ENCODE measurements around the gene TLE5.
"Not testable (repeated sequence)": the region's sequence is repeated elsewhere in the genome, so short reads cannot be mapped to it uniquely, and the experiment has no call there.

The TLE5 gene

GRCh38 chr19:3058821-3059314 lies 3.4 kb downstream of the TLE5 start:
- no peak for DNase-seq

DNA sequence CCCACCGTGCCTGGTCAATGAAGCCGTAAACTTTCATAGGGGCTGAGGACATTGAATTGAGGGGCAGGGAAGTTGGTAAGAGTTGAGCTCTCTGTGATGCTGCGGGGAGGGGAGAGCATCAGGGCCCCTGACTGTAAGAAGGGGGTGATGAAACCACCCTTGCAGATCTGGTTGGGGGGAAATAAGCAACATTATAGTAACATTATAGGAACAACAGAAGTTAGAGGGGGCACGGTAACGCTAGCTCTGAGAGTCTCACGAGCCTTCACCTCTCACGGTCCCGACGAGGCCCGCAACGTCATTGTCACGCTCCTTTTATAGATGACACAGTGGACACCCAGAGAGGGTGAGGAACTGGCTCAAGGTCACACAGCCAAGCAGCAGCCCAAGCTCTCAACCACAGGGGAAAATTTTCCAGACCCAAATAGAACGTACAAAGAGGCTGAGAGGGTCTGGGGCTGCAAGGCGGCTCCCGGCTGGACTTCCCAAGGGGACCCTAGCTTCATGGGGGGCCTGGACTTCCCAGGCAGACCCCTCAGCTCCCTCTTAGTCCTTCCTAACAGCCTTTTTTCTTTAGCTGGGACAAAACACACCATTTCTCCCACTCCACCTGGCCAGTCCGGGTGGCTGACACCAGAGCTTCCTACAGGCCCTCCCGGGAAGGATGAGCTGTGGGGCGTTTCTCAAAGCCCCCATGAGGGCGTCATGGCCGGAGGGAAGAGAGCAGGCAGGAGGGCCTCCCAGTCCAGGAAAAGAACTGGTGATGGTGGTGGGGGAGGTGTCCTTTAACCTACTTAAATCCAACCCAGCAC lies 4.1 kb downstream of the TLE5 start:
- no peak for DNase-seq

- DNase-seq: no peak
Measured at GRCh38 chr19:3057275-3057714, 5.0 kb downstream of the TLE5 start.

GRCh38 chr19:3056417-3057088 lies 5.7 kb downstream of the TLE5 start:
- no peak for DNase-seq

DNA sequence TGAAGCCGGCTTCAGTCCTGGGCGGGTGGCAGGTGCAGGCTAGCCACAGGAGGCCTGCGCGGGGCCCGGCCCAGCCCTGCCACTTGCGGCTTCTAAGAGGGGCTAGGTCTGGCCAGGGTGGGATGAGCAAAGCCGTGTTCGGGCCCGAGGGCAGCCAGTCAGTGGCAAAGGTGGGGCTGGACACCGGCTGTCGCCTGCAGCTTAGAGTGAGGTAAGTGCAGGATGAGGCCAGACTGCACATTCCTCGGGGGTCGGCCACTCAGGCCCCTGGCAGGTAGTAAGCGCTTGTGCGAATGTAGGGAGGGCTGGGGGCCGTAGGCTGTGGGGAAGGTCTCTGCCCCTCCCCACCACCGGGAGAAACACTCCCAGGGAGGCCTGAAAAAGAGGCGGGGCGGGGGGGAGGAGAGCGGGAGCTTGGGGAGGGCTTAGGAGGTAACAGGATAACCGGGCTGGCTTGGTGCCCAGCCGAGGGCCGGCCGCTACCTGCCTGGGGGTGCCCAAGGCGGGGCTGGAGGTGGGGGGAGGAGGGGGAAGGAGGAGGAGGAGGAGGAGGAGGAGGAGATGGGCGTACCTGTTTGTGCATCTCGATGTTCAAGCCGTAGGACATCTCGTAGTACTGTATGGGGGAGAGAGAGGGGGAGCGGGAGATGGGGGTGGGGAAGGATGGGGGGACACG lies 6.4 kb downstream of the TLE5 start:
- no peak for DNase-seq

- no peak for DNase-seq
Measured at GRCh38 chr19:3054972-3055740, 7.1 kb downstream of the TLE5 start.

- DNase-seq: no peak
Measured at GRCh38 chr19:3054265-3054971, 7.9 kb downstream of the TLE5 start.

GRCh38 chr19:3053780-3054179 lies 8.5 kb downstream of the TLE5 start:
- no peak for DNase-seq

DNA sequence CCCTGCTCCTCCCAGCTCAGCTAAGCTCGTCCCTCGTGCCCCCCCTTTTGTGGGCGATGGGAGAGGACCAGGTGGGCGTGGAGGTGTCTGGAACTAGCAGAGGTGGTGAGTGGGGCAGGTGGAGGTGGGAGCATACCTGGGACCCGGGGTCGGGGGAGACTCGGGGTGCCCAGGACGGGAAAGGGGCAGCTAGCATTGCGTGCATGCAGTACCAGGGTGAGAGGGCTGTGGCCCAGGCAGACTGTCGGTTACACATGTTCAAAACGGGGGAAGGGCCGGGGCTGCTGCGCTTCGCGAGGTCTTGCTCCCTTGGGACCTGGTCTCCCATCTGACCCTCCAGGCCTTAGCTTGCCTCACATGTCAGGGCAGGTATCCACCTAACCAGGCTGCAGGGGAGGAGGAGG lies 9.1 kb downstream of the TLE5 start:
- DNase-seq: no peak

DNA sequence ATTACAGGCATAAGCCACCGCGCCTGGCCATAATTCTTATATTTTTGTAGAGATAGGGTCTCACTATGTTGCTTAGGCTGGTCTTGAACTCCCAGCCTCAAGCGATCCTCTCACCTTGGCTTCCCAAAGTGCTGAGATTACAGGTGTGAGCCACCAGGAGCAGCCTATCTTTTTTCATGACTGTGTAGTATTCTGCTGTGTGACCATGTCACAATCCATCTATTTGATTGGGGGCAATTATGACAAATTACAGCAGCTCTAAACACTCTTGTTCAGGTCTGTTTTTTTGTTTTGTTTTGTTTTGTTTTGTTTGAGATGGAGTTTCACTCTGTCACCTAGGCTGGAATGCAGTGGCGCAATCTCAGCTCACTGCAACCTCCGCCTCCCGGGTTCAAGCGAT lies 12.3 kb downstream of the TLE5 start:
- DNase-seq: not testable (repeated sequence)

DNA sequence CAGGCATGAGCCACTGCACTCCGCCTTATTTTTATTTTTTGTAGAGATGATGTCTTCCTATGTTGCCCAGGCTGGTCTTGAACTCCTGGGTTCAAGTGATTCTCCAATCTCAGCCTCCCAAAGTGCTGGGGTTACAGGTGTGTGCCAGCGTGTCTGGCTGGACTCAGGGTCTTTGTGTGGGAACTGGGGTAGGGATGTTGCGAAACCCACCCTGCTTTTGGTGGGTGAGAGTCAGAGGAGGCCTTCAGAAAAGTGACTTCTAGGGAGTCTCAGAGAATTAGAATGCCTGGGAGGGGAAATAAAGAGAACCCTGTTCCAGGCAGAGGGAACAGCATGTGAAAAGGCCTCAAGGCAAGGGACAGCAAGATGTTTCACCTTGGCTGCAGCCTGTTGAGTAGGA lies 13.2 kb downstream of the TLE5 start:
- DNase-seq: no peak

- DNase-seq: no peak
Measured at GRCh38 chr19:3048190-3048533, 14.1 kb downstream of the TLE5 start.

DNA sequence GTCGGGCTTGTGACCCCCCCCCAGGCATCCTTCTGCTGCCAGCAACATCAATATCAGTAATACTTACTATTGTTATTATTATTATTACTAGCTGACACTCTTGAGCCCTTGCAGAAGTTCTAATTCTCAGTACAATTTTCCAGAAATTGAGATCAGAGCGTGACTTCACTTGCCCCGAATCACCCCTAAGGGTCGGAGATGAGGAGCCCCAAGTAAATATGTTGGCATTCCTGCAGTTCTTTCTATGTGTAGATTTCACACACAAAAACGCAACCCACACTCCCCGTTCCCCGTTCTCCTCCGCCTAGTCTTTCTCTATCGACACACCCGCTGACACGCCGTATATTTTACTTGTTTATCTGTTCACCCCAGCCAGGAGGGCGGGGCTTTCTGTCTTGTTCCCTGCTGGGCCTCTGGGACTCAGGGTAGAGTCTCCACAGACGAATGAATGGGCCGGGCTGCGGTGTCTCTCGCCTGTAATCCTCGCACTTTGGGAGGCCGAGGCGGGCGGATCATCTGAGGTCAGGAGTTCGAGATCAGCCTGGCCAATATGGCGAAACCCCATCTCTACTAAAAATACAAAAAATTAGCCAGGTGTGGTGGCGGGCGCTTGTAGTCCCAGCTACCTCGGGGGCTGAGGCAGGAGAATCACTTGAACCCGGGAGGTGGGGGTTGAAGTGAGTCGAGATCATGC lies 14.7 kb downstream of the TLE5 start:
- peak; percentile 96 for DNase-seq

GRCh38 chr19:3046698-3047495 lies 15.4 kb downstream of the TLE5 start:
- DNase-seq: peak; percentile 36

DNA sequence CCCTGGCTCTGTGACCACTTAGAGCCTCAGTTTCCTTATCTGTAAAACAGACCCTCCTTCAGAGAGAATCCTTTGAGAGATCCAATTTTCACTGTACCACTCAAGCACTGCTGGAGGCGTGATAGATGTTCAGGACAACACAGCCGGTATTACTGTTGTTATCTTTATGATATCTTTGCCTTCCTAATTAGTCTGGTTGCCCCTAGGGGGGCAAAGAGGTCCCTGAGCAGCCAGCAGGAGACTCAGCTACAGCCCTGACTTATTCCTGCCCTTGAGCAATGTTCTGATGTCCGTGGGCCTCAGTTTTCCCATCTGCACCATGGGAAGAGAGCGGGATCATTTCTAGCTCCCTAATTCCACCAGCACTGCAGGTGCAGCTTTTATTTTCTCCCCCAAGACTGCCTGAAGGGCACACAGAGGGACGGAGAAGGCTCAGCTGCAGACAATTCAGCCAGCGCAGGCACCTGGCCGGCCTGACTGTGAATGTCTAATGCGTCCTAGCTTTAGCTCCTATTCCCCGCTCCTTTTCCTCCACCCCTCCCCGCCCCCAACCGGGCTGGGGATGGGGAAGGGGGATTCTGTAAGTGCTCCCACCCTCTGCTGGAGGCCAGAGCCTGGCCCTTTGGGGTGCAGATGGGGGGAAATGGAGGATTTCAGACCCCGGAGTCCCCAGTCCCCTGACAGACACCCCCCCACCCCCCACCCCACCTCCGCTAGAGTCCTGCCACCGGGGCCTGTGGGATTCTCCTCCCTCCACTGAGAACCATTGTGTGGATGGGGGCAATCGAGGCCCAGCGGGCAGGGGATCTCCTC lies 16.2 kb downstream of the TLE5 start:
- DNase-seq: no peak

- DNase-seq: no peak
Measured at GRCh38 chr19:3045191-3045590, 17.1 kb downstream of the TLE5 start.

DNA sequence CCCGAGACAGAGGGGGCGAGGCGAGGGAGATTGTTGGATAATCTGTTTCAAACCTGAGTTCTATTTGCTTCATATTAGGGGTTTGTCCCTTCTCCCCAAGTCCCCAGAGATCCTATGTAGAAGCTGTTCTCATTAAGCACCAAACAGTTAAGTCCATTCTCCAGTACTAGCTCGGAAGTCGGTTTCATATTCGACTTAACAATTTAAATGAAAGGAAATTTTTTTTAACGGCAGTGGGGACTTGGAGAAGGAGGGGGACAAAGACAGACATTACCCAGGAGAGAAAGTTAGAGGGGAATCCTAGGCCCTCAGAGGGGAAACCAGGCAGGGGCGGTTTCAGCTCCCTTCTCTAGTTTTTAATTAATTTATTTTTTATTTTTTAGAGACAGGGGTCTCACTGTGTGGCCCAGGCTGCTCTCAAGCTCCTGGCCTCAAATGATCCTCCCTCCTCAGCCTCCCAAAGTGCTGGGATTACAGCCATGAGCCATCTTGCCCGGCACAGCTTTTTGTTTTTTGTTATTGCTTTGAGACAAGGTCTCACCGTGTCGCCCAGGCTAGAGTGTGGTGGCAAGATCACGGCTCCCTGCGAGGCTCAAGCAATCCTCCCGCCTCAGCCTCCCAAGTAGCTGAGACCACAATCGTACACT lies 19.6 kb downstream of the TLE5 start:
- peak; percentile 2 for DNase-seq

DNA sequence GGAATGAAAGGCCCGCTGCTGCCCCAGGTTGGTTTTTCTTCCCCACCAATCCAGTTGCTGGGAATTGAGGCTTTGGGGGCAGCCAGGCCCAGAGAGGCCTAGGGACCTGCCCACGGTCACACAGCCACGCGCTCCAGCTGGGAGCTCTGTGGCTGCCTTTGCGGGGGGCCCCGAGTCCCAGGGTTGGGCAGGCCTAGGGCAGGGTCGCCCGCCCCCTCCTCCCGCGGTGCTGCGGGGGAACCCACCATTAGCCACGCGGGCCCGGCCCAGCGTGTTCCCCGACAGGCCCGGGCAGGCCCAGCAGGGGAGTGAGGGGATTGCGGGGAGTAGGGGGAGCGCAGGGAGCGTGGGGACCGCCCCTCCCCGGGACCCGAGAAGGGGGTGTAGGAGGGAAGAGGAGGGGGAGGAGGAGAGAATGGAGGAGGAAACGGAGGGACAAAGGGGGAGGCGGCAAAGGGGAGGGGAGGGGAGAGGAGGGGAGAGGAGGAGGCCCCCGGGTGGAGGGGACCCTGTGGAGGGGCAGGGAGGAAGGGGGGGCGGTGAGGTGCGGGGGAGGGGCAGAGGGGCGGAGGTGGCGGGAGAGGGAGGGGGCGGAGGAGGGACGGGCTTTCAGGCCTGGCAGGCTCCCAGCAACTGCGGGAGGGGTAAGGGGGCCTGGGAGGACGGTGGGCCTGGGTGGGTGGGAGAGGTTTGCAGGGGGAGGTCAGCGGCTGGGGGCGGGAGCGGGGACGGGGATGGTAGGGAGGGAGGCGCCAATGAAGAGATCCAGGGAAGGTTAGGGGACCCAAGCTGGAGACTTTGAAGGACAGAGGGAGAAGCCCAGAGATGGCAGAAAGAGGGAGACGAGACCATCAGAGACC lies 20.3 kb downstream of the TLE5 start:
- DNase-seq: no peak

Measured in OCI-M1 (cell line).